ENCODE results near the gene SMC4.

DNA sequence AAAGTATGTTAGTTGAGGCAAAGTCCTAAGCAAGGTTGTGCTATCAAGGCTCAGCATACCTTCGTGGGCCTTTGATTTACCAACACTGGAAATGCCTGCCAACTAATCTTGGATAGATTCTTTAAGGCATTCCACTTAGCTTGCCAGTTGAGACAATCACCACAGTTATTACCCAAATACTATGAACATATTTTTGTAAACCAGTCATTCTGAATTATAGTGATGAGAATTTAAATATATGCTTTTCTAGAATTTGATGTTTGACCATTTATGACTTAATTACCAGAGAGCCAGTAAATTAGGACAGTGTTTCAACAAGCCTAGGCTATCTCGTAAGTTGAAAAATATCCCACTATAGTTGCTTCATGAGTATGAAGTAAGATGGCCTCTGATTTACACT lies 34.6 kb downstream of the SMC4 start:
- TF ChIP-seq CTCF (IDR thresholded peaks at IDR 0.05; ENCODE audit: control extremely low read depth in 1 of 3, insufficient read depth in 1 of 3, low read depth in 1 of 3, low read length in 3 of 3) (no peak), CREB1 (IDR thresholded peaks at IDR 0.05) (no peak), POLR2A (IDR thresholded peaks at IDR 0.05; ENCODE audit: control extremely low read depth in 1 of 2, low read depth in 2 of 2, low read length in 2 of 2) (no peak), RFX5 (IDR thresholded peaks at IDR 0.05; ENCODE audit: borderline replicate concordance, low read depth, low read length) (no peak), SRF (IDR thresholded peaks at IDR 0.05; ENCODE audit: low read depth, low read length) (no peak), CHD1 (IDR thresholded peaks at IDR 0.05; ENCODE audit: low read depth, low read length) (no peak), SP2 (IDR thresholded peaks at IDR 0.05; ENCODE audit: low read length) (no peak)
